Amygdala (tissue), 56 donors: Measurements from ENCODE around the gene VMO1.
A peak's percentile ranks its signal among the peaks of the same experiment; 100 is the strongest.
"Not testable (repeated sequence)": the region's sequence is repeated elsewhere in the genome, so short reads cannot be mapped to it uniquely, and the experiment has no call there.

ENCODE experiments used
- DNase-seq, 56 donors: peaks; one replicate each; lab custom pipeline; 2025; lab: John Stamatoyannopoulos, UW

Gene VMO1, protein sequence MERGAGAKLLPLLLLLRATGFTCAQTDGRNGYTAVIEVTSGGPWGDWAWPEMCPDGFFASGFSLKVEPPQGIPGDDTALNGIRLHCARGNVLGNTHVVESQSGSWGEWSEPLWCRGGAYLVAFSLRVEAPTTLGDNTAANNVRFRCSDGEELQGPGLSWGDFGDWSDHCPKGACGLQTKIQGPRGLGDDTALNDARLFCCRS

DNA sequence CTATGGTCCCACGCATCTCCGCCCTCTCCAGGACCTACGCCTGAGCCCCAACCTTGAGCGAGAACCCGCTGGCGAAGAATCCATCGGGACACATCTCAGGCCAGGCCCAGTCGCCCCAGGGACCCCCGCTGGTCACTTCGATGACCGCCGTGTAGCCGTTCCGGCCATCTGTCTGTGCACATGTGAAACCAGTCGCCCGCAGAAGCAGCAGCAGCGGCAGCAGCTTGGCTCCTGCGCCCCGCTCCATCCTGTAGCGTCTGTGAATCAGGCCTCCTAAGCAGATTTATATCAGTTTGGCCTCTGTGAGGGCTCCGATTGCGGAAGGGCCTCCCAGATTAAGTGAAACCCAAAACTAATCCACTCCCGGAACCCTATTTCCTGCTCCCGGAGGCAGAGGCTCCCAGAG lies at the start of gene VMO1:
VMO1 (minus strand) TSS at position 259 of the 406 bp plus-strand sequence; CDS start at position 247, 12 bp downstream.
- peak in 5 of 56 donors; percentile 5 to 35 (median 11) for DNase-seq

DNA sequence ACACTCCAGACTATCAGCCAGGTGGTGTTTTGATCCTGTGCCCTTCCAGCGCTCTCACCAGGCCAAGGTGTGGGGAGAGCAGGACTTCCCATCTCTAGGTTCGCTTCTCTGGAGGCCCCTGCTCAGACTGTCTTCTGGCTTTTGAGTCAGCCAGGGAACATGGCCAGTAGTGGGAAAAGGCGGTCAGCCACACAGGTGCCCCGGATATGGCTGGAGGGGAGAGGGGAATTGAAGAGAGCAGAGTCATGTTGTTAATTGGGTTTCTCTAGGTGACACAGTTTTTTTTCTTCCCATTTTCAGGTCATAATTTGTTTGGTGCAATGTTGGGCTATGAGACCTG lies 48.5 kb upstream of the VMO1 start:
- DNase-seq, result no peak

DNA sequence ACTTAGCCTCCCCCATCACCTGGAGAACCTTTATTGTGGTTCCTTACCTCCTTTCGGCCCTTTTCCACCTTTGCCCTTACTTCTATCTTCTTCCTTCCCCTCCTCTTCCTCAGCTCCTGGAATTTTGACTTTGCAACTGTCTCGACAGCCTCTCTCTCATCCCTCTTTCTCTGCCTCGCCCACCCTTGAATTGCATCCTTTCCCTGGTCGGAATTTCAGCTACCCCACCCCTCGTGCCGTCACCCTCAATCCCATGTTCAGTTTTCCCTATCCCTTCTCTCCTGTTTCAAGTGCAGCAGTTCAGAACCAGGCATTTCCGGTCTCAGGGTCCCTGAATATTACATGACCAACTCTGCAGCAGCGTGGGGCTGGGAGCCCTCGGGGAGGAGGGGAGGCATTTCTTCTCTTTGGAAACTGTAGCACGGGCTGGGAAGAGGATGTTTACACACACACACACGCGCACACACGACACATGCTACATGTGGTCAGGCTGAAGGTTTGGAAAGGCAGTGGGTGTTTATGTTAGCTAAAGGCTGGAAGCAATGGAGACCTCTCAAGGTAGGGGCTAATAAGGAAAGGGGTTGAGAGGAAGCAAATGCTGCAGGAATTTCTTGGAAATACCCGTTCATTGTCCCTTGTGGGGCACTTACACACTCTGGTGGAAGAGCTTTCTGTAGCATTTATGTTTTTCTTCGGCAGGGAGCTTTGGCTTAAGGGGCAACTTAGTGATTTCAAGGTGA lies 47.9 kb upstream of the VMO1 start:
- peak in 10 of 56 donors; percentile 13 to 48 (median 28) for DNase-seq

DNA sequence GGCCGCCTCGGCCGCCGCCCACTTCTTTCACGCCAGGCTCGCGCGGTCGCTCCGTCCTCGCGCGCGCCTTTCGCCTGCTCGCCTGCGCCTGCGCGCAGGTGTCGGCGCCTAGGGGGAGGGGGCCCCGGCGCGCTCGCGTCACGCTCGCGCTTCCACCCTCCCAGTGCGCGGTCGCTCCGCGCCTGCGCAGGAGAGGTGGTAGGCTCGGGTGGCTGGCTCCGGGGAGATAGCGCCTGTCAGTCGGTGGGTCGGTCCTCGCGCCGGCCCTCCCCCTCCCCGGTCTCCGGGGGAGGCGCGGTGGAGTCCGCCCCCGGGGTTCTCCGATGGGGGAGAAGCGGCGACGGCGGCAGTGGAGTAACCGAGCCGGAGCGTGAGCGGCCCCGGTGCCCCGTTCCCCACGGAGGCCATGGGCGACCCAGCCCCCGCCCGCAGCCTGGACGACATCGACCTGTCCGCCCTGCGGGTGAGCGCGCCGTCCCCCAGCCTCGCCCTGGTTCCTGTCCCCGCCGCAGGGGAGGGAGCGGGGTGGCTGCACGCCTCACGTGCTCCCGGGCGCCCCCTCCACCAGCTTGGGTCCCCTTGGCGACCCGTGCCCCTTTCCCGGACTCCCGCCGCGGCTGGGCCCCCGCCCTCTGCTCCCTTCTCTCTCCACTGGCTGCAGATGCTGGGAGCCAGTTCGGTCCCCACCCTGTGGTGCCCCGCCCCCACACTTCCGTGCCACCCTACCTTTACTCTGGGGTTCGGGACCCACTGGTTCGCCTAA lies 47.2 kb upstream of the VMO1 start, which contains the start of gene MINK1:
MINK1 (plus strand) TSS at position 163 of the 763 bp plus-strand sequence; CDS start at position 407, 244 bp downstream.
- DNase-seq, result peak in 55 of 56 donors; percentile 22 to 91 (median 78)

DNA sequence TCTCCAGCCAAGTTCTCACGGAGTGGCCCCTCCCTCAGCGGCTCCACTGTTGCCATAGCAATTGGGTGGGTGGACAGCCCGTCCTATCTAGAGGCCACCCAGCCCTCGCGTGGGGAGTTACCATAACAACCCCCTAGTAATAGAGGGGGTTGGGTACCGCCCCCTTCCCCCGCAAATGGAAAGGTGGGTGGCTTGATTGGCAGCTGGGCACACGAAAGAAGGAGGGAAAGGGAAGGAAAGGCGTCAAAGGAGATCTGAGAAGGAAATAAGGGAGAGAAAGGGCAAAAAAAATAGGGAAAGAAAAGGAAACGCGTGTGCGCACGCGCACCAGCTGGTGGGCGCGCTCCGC lies 46.6 kb upstream of the VMO1 start:
- not testable (repeated sequence) for DNase-seq

DNA sequence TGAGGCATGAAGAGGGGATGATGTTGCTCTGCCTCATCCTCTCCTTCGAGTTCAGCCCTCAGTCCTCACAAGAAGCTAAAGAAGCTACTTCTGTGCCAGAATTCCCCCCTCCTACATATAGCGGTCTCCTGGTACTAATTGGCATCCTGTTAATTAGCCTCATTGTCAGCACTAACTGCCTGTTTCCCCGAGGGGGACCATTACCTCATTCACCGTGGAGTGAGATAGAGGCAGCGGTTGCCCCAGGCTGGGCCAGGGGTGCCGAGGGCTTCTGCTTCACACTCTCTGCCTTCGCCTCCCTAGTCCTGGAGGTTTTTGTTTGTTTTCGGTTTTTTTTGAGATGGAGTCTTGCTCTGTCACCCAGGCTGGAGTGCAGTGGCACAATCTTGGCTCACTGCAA lies 41.2 kb upstream of the VMO1 start:
- DNase-seq, result no peak

DNA sequence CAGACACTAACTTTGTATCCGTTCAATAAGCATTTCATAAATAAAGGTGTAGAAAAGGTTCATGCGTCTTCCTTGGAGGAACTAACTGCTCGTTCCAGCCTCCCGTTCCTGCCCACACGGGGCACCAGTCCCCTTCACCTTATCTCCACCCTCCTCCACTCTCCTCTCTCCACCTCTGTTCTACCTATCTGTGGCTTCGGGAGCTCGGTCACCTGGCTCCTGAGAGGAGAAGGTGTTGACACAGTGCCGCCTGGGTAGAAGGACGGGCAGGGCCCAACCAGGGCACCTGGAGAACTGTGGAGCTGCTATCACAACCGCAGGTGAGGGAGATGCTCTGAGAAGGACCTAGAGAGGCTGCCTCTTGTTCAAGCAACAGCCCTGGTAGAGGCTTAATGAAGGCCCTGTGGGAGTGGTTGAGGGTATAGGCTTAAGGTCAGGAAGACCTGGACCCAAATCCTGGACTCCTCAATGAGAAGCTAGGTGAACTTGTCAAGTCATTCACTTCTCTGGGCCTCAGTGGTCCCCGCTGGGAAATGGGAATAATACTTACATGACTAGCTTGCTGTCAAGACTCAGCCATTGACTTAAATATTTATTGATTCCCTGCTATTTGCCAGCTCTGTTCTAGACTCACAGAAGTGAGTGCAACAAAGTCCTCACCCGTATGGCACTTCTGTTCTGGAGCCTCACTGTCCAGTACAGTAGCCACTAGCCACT lies 37.4 kb upstream of the VMO1 start:
- DNase-seq, result no peak

DNA sequence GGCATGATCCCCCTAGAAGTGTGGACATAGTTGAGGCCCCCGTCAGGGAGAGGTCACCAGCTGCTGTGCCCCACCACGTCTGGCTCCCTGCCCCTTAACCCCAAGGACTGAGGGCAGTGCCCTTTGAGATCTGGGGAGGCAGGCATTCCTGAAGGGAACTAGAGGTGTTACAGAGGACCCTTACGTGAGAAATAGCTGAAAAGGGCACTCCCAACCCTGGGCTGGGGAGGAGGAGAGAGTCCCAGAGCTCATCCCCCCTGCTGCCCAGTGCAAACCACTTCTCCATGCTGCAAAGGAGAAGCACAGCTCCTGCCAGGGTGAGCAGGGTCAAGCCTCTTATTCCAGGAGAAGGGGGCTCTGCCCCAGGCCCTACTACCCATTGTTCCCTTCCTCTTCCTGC lies 36.7 kb upstream of the VMO1 start:
- DNase-seq, result no peak

DNA sequence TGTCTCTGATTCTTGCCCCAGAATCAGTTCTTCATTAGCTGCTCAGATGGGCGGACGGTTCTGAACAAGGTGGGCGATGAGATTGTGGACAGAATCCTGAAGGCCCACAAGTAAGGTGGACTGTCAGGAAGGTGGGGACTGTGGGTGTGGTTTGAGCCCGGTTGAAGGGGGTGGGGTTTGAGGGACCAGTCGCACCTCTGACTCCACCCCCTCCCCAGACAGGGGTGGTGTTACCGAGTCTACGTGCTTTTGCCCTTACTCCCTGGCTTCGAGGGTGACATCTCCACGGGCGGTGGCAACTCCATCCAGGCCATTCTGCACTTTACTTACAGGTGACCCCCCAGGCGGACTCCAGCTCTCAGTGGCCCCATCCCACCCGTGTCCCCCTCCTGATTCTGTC lies 32.1 kb upstream of the VMO1 start:
- no peak for DNase-seq

DNA sequence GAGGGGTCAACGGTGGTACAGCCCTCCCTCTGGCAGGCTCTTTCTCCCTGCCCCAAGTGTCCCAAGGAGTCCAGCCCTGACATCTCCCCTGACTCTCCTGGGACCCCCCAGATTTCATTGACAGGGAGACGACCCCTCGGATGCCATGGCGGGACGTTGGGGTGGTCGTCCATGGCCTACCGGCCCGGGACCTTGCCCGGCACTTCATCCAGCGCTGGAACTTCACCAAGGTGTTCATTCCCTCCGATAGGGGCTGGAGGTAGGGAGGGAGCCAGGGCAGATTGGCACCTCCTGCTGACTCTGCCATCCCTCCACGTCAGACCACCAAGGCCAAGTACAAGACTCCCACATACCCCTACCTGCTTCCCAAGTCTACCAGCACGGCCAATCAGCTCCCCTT lies 30.7 kb upstream of the VMO1 start:
- no peak for DNase-seq

DNA sequence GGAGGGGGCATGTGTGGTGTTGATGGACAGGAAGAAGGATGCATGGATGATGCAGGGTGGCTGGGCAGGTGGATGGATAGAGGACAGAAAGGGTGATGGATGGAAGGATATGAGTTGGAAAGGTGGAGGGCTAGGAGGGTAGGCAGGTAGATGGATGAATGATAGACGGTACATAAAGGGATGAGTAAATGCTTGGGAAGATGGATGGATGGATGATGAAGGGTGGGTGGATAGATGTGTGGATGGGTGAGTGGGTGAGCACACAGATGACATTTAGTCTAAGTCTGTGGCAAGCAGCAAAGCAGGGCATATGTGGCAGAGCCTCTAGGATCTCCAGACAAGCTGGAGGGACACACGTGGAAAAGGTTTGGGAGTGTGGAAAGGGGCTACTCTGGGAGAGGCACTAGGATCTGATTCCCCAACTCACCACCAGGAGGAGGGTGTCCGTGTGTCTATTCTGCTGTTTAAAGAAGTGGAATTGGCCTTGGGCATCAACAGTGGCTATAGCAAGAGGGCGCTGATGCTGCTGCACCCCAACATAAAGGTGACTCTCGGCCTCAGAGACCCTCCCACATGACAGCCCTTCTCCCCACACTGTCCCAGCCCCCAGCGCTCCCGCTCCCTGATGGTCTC lies 29.0 kb upstream of the VMO1 start:
- no peak for DNase-seq

DNA sequence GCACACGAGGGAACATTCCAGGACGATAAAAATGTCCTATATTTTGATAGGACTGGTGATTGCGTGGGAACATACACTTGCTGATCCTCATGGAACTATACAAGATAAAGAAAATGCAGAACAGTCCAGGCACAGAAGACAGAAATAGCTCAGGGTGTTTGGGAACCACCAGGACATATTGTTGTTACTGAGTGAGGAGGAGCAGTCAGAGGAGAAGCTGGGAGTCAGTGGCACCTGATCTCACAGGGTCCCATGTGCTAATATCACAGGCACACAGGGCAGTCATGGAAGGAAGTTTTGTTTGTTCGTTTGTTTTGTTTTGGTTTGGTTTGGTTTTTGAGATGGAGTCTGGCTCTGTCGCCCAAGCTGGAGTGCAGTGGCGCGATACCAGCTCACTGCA lies 26.5 kb upstream of the VMO1 start:
- no peak for DNase-seq

DNA sequence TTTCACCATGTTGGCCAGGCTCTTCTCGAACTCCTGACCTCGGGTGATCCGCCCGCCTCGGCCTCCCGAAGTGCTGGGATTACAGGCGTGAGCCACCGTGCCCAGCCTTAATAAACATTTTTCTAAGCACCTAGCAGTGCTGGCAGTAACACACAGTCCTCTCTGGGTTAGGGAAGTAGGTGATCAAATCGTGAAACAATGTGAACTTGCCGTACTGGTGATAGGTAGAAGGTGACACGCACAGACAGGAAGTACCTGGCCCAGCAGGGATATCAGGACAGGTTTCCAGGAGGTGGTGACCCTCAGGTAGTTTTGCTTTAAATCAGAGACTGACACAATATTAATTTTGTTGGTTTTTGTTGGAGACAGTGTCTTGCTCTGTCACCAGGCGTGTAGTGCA lies 25.3 kb upstream of the VMO1 start:
- no peak for DNase-seq

DNA sequence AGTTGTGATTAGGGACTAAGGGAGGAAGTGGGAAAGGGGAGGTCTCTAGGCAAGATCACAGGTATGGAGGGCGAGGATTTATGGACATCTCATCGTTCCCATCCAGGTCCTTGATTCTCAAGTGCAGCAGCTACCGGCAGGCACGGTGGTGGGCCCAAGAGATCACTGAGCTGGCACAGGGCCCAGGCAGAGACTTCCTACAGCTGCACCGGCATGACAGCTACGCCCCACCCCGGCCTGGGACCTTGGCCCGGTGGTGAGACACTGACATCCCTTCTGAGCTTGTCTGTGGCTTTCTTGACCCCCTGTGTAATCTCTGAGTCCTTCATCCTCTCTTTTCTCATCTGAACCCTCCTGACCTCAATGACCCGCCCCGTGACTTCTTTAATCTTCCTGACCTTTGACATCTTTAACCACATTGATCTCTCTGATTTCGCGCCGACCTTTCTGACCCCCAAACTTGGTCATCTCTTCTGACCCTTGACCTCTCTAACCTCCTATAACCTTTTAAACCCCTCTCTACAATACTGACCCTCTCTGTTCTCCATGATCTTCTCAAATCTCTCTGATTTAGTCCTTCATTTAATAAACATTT lies 24.6 kb upstream of the VMO1 start:
- DNase-seq, result no peak

DNA sequence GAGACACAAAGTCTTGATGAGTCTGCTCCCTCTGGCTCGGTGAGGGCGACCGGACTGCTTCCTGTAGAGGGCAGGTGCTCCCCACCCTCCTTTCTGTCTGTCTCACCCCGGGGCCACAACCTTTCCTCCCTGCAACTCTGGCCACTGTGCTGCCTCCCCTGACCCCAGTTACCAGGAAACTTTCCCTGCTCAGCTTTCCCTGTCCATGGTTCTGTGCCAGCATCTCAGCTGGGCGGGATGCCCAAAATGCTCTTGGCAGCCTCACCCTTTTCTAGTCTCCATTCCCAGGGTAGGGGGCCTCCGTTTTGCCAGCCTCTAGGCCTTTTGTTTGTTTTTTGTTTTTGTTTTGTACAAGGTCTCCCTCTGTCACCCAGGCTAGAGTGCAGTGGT lies 22.2 kb upstream of the VMO1 start:
- peak in 43 of 56 donors; percentile 15 to 78 (median 47) for DNase-seq

DNA sequence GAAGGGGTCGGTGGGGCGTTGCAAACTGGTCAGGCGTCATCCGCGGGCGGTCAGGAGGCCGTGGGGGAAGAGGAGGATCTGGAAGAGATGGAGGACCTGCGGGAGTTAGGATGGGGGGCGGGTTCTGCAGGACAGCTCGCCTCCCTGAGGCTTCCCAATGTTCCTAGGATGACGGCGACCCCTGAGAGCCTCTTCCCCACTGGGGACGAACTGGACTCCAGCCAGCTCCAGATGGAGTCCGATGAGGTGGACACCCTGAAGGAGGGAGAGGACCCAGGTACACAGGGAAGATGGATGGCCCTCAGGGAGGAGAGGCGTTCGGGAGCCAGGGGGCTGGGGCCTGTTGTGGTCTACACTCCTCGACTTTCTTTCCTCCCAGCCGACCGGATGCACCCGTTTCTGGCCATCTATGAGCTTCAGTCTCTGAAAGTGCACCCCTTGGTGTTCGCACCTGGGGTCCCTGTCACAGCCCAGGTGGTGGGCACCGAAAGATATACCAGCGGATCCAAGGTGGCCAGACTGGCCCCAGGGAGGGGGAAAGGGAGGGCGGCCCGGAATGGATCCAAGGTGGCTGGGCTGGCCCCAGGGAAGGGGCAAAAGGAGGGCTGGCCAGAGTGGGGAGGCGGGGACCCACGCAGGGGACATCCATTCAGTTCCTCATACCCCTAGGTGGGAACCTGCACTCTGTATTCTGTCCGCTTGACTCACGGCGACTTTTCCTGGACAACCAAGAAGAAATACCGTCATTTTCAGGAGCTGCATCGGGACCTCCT lies 21.6 kb upstream of the VMO1 start:
- peak in 1 of 56 donors; percentile 21 for DNase-seq

DNA sequence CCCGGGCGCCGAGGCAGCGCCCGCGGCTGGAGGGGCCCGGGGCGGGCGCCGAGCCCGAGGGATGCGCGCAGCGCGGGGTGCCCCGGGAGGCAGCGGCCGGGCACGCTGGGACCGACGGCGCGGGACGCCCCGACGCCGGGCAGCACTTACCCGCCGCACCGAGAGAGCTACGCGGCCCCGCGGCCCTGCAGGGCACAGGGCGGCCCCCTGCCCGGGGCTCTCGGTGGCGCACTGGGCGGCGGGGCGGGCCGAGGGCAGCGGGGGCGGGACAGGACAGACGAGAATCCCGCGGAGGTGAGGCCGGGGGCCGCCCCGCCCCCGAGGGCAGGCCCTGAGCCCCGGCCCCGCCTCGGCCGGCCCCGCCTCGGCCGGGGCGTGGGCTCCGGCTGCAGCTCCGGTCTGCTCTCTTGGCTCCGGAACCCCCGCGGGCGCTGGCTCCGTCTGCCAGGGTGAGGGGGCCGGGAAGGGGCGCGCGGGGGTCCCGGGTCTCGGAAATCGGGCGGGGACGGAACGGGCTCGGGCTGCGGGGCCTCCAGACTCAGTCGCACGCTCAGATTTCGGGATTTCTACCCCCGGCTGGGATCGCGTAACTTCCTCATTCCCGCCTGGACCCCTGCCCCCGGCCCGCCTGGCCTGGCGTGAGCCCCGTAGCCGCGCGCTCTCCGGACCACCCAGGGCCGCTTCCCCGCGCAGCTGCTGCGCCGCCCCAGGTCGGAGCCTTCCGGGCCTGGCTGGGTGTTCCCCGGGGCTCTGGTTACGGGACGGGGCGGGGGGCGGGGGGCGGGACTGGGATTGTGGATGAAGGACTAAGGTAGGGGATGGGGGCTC lies 20.8 kb upstream of the VMO1 start, which contains the start of gene PLD2:
PLD2 (plus strand) TSS at position 376 of the 828 bp plus-strand sequence. CDS start 621 bp downstream, outside the sequence.
- peak in 50 of 56 donors; percentile 7 to 84 (median 50) for DNase-seq

DNA sequence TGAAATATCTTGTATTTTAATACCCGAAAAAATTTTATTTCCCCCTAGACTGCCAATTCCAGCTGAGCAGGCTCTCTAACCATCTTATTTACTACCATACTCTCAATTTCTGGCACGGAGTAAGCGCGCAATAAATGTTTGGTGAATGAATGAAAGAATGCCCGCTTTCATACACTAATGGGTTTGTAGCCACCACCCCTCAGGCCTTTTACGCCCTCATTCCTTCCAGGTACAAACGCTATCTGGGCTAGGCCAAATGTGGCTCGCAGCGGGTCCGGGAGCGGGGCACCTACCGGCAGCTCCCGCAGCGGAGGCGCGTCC lies 20.3 kb upstream of the VMO1 start:
- DNase-seq, result no peak
